WERI-Rb-1 (cell line): ENCODE measurements around the gene SLC66A2.

Experiments
- DNase-seq: peaks from one replicate; pipeline ENCODE4 v3.0.0-alpha.2; 2020
- H3K27ac ChIP-seq: fragments of 250-450 bp; sonication (Bioruptor Pico); 2 replicates; pipeline ENCODE4 v1.5.1; 2020; ENCODE audit warnings: mild to moderate bottlenecking, moderate library complexity
- H3K27me3 ChIP-seq: fragments of 250-450 bp; sonication (Bioruptor Pico); 2 replicates; pipeline ENCODE4 v1.5.1; 2021; ENCODE audit warnings: mild to moderate bottlenecking, low read depth, moderate library complexity; ENCODE audit not compliant: insufficient read depth, severe bottlenecking
- H3K36me3 ChIP-seq: fragments of 250-450 bp; sonication (Bioruptor Pico); 2 replicates; pipeline ENCODE4 v1.5.1; 2020; ENCODE audit warnings: mild to moderate bottlenecking, moderate library complexity
- H3K4me3 ChIP-seq: 2 replicates; pipeline ENCODE4 v1.5.1; 2011; ENCODE audit warnings: low read depth, mild to moderate bottlenecking, control low read depth, low read length
- H3K9me3 ChIP-seq: fragments of 250-450 bp; sonication (Bioruptor Pico); 2 replicates; pipeline ENCODE4 v1.5.1; 2021; ENCODE audit warnings: mild to moderate bottlenecking, moderate library complexity; ENCODE audit not compliant: severe bottlenecking
- CTCF ChIP-seq: IDR thresholded peaks from 2 replicates; pipeline ENCODE4 v1.5.1; 2011; ENCODE audit warnings: low read depth, mild to moderate bottlenecking, control low read depth, inconsistent platforms, low read length

The SLC66A2 gene

GRCh38 chr18:79970419-79971133 lies 19.1 kb upstream of the SLC66A2 start:
- Histone ChIP-seq H3K27me3 (no peaks in the 10 kb centered on the region), H3K27ac (no peak overlapping the region), H3K36me3 (peaks cover 71% of the 10 kb centered on the region), H3K9me3 (no peaks in the 10 kb centered on the region), H3K4me3 (no peak overlapping the region)
- DNase-seq = no peak
- TF ChIP-seq CTCF = no peak

GRCh38 chr18:79965119-79965902 lies 13.9 kb upstream of the SLC66A2 start:
- Histone ChIP-seq H3K9me3 (no peaks in the 10 kb centered on the region), H3K4me3 (peak overlapping the region; percentile 68), H3K27me3 (no peaks in the 10 kb centered on the region), H3K27ac (peak overlapping the region; percentile 80), H3K36me3 (peaks cover 19% of the 10 kb centered on the region)
- TF ChIP-seq CTCF = no peak
- no peak for DNase-seq

- Histone ChIP-seq H3K27me3 (no peaks in the 10 kb centered on the region), H3K27ac (peak within 1 kb of the TSS; percentile 80), H3K9me3 (no peaks in the 10 kb centered on the region), H3K4me3 (peak within 1 kb of the TSS; percentile 68), H3K36me3 (peaks cover 14% of the 10 kb centered on the region)
- TF ChIP-seq CTCF = peak; percentile 48
- DNase-seq = peak; percentile 87
These were observed 13.1 kb upstream of the SLC66A2 start, which contains the start of gene HSBP1L1 for GRCh38 chr18:79964330-79965118. Gene HSBP1L1 (plus strand): TSS chr18:79964643. CDS start chr18:79964736, 93 bp downstream.

GRCh38 chr18:79963658-79964329 lies 12.3 kb upstream of the SLC66A2 start:
- Histone ChIP-seq H3K4me3 (peak overlapping the region; percentile 68), H3K36me3 (peaks cover 12% of the 10 kb centered on the region), H3K27me3 (no peaks in the 10 kb centered on the region), H3K9me3 (no peaks in the 10 kb centered on the region), H3K27ac (peak overlapping the region; percentile 80)
- no peak for TF ChIP-seq CTCF
- no peak for DNase-seq

- Histone ChIP-seq H3K36me3 (peaks cover 4% of the 10 kb centered on the region), H3K27me3 (no peaks in the 10 kb centered on the region), H3K27ac (no peak overlapping the region), H3K4me3 (no peak overlapping the region), H3K9me3 (no peaks in the 10 kb centered on the region)
- TF ChIP-seq CTCF = no peak
- no peak for DNase-seq
These were observed 11.6 kb upstream of the SLC66A2 start for GRCh38 chr18:79962835-79963657.
